GM21619 (cell line): ENCODE data around the gene CHST11.

Experiments
- ATAC-seq: cut with Tn5 transposase; IDR thresholded peaks from one replicate; pipeline ENCODE4 v1.9.1; 2021; ENCODE audit not compliant: unreplicated experiment

Gene CHST11

DNA sequence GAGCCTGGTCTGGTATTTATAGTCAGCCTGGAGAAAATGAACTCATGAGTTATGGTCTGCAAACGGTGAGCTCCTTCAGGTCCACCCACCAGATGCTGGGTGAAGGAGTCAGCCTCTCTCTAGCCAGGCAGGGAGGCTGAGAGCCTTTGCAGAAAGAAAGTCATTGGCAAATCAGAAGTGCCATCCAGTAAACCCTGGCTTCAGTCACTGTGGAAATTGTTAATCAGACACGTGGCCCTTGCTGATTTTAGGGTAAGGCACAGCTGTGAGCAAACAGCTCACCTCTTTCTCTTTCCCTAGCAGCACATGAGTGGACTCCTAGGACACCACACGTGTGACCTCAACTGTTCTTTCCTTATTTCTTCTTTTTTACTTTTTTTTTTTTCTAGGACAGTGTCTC, 44.9 kb downstream of the CHST11 start:
- no peak for ATAC-seq

DNA sequence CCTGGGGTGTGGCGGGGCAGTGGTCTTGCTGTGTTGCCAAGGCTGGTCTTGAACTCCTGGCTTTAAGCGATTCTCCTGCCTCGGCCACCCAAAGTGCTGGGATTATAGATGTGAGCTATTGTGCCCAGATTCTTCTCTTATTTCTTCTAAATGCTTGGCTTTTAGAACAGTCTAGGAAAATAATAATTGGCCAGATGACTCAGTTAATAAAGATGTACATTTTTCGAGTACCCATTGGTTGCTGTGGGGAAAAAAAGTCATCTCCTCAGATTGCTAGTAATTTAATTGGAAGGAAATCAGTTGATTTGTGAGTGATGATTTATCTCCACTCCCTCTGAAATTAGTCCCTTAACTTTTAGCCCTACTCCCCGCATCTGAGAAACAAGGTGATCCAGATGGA, 45.5 kb downstream of the CHST11 start:
- no peak for ATAC-seq

DNA sequence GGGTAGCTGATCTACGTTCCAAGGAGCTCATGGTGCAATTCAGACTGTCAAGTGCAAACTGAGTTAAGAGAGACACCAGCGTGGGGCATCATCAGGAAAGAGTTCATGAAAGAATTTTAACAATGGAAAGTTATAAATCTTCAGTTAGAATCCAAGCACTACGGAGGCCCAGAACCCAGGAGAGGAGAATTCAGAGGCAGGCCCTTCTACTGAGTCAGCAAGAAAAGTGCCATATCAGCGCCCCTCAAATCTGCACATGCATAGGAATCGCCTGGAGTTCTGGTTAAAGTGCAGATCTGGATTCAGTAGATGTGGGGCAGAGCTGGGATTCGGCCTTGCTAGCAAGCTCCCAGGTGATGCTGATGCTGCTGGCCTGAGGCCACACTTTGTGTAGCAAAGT, 45.9 kb downstream of the CHST11 start:
- ATAC-seq, result no peak

DNA sequence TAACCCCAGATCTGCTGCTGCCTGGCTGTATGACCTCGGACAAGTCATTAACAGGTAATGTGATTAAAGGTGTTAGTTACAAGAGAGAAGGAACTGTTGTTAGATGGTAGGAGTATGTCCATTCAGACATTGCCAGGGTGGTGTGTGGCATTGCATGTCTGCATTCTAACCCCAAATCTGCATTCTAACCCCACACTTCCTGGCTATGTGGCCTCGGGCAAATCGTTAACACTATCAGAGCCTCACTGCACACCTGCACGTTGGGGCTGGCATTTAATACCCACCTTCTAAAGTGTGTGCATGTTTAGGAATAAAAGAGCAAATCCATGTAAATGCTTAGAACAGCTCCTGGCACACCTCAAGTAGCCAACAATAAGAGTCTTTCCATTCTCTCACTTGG, 46.4 kb downstream of the CHST11 start:
- no peak for ATAC-seq

DNA sequence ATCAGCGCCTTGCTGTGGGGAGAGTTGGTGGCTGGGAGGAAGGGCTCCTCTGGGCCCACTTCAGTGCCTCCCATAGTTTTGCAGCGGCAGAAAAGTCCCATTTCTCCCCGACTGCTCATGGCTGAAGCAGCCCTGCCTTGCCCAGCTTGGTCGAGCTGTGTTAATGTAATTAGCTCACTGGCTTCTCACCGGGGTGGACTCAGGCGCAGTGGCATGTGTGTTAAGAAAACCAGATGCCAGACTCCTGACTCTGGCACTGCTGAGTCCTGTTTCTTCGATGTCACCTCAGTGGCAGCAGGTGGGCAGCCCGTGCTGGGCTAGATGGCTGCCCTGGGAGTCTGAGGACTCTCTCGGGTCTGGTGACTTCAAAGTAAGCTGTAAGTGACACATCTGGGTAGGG, 47.4 kb downstream of the CHST11 start:
- ATAC-seq, result no peak

DNA sequence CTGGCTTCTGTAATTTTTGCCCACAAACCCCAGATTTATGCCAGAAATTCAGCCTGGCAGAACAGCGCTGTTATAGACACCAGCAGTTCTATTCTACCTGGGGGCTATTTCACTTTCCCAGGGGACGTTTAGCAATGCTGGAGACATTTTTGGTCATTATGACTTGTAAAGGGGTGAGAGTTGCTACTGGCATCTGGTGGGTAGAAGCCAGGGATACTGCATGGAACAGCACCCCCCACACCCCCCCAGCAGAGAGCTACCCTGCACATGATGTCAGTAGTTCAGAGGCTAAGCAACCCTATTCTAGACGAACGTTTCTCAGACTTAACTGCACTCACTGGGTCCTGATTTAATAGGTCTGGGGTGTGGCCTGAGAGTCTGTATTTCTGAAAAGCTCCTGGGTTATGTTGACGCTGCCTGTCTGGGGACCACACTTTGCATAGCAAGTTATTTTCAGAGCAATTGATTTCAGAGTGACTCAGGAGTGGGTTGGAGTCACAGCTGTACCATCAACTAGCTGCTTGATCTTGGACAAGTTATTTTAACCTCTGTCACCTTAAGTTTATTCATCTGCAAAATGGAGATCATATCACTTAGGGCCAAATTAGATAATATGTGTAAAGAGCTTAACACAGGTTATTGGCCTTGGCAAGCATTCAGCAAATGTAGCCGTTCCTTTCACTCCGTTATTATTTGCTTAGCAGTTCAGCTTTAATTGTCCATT, 48.5 kb downstream of the CHST11 start:
- ATAC-seq, result peak; percentile 91

DNA sequence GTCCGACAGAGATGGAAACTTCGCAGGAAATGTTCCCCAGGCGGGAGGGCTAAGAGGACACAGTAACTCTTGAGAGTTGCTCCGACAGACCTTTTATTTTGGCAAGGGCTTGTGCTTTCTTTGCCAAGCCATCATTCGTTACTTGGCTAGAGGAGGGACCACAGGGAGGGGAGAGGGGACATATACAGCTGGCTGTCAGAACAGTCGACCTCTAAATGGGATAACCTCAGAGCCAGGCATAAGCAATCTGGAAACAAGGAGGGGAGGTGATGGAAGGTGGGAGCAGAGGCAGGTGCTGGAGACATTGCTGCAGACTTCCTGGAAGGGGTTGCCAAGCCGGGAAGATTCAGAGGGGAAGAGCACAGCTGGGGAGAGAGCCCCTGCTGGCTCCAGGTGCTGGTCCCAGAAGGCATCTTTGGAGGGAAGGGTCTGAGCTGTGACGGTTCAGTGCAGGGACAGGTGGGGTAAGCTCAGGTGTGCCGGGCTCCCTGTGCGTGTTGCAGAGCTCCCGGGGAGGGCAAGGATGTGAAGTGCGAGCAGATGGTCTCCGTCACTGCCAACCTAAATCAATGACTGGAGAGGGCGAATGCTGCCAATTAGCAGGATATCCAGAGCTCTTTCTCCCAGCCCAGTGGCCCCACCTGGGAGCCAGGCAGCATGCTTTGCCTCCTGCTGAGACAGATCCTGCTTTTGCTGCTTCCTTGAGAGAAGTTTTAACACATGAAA, 50.1 kb downstream of the CHST11 start:
- ATAC-seq, result no peak

DNA sequence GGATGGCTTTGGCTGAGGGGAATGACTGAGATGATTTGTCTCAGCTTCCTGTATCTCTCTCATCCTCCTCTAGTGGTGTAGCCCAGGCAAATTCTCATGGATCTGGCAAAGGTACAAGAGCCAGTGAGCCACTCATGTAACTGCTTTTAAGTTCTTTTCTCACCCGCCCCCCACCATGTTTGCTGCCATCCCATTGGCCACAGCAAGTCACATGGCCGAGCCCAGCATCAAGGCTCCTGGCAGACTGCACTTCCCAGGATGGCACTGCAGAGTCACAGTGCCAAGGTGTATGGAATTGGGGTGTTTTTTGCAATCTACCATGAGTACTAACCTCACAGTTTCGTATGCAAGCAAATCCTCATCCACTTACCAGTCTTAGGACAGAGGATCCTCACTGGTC, 50.9 kb downstream of the CHST11 start:
- ATAC-seq, result no peak

DNA sequence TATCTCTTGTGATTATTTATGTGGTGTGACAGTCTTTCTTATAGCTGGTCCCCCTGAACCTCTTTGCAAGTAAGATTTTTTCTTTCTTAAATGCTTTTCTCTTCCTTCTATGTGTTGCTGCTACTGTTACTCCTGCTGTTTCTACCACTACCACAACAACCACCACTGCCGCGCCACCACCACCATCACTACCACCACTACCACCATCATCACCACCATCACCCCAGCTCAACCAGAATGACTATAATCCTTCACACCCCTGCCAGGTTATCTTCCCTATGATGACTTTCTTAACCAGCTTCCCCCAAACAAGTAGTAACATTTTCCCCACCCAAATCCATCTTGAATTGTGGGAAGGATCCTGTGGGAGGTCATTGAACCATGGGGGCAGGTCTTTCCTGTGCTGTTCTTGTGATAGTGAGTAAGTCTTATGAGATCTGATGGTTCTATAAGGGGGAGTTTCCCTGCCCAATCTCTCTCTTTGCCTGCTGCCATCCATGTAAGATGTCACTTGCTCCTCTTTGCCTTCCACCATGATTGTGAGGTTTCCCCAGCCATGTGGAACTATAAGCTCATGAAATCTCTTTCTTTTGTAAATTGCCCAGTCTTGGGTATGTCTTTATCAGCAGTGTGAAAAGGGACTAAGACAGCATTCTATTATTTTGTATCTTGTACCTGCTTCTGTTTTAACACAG, 52.2 kb downstream of the CHST11 start:
- ATAC-seq, result no peak

DNA sequence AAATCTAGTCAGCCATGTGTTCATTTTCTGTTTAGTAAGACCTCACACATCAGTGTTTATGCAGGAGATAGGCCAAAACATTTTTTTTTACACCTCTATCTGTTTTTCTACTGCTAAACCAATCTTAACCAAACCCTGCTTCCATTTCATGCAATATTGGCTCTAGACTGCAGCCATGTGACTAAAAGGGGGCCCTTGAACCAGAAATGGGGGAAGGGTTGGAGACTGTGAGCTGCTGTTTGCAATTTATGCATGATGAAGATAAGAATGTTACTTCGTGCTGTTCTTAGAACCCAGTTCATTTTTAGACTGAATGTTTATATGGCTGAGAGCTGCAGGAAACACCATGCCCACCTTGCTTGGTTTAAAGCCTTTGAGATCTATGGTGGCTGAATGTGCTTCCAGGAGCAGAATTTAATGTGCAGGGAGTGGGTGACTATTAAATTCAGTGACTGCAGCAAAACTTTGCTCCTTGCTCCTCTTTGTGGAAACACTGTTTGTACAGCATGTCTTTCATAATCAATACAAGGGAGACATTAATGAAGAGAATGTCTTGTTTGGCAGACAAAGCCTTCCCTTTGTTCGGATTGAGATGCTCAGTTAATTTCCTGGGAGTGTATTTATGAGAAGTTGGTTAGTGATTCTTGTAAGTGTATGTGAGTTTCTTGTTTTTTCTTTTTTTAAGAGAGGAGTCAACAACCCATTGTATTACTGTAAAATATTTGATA, 53.6 kb downstream of the CHST11 start:
- ATAC-seq, result no peak

DNA sequence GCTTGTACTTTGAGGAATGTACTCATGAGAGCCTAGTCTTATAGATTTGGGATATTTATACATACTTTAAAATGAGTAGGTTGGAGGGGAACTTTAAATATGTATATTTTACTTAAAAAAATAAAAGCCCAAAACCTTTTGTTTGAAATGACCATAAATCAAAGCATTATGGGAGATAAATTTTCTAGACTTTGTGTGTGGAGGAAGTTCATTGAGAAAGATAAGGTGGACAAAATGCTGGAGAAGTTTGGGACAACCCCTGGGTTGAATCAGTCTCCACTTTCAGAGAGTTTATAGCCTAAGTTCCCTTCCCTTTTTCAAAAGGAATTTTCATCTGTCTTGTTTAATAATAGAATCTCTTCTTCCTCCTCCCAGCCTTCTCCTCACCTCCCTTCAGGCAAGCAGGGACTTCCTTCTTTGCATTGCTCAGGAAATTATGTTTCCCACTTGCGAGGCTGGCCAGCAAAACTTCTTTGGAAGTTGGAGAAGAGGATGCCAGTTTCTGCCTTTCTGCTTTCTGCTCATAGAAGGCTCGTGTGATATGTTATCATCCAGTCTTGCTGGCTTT, 54.2 kb downstream of the CHST11 start:
- no peak for ATAC-seq

DNA sequence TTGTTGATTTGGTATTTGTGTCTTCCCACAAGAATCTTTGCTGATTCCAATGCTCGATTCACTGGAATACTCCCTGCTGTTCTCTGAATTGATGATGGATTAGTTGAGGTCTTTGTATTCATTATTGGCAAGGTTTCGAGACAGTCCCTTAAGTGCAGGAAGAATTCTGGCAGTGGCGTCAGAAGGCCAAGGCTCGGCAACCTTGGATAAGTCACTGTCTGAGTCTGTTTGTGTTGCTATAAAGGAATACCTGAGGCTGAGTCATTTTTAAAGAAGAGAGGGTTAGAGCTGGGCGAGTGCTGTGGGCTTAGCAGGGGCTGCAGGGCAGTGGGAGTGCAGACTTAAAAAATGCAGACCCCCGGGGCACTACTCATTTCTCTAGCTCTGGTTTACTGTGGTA, 56.9 kb downstream of the CHST11 start:
- no peak for ATAC-seq

DNA sequence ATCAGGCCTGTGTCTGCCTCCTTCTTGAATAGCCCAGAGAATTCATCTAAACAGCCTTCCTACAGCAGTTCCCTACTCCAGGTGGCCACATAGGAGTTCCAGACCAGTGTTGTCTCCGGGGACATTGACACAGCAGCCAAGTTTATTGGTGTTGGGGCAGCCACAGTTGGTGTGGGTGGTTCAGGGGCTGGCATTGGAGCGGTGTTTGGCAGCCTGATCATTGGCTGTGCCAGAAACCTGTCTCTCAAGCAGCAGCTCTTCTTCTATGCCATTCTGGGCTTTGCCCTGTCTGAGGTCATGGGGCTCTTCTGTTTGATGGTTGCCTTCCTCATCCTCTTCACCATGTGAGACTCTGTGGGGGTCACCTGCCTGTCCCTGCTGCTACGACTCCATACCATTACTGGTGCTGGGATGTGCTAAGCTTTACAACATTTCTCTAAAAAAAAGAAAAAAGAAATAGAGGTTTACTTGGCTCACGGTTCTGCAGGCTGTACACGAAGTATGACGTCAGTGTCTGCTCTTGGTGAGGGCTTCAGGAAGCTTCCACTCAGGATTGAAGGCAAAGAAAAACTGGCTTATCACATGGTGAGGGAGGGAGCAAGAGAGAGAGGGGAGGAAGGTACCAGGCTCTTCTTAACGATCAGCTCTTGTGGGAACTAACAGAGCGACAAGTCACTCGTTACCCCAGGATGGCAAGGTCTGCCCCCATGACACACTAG, 57.5 kb downstream of the CHST11 start:
- no peak for ATAC-seq

DNA sequence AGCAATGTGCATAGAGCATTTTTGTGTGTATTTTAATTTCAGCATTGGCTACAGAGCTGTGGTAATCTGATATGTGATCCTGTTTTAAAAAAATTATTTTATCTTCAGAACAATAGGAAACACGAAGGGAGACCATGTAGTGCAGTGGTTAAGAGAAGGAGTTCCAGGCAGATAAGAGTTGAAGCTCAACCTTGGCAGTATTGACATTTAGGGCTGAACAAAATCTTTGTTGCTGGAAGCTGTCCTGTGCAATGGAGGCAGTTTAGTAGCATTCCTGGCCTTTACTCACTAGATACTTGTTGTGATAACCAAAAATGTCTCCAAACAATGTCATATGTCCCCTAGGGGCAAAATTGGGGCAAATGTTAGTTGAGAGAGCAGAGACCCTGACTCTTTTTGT, 59.2 kb downstream of the CHST11 start:
- ATAC-seq, result no peak

DNA sequence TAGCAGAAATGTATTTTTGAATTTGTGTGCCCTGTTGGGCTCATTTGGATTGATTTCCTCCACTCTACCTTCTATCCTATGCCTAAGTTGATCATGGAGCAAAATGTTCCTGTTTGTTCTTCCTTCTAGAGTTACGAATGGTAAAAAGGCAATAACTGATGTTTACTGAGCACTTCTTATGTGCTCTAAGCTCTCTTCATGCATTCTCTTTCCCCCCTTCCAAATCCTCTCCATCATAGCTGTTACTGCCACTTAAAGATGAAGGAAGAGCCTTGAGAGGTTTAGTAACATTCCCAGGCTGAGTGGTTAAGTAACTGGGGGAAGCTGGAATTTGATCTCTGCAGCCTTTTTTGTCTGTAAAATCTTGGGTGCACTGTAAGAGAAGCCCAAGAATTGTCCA, 60.1 kb downstream of the CHST11 start:
- no peak for ATAC-seq

DNA sequence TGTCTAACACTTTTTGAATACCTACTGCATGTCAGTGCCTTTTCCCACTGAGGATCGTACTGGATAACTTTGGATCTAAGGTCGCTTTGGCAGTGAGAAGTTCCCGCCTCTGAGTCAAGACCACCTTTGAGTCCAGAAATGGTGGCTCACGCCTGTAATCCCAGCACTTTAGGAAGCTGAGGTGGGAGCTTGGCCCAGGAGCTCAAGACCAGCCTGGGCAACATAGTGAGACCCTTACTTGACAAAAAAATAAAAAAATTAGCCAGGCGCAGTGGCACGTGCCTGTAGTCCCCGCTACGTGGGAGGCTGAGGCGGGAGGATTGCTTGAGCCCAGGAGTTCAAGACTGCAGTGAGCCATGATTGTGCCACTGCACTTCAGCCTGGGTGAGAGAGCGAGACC, 61.1 kb downstream of the CHST11 start:
- no peak for ATAC-seq

DNA sequence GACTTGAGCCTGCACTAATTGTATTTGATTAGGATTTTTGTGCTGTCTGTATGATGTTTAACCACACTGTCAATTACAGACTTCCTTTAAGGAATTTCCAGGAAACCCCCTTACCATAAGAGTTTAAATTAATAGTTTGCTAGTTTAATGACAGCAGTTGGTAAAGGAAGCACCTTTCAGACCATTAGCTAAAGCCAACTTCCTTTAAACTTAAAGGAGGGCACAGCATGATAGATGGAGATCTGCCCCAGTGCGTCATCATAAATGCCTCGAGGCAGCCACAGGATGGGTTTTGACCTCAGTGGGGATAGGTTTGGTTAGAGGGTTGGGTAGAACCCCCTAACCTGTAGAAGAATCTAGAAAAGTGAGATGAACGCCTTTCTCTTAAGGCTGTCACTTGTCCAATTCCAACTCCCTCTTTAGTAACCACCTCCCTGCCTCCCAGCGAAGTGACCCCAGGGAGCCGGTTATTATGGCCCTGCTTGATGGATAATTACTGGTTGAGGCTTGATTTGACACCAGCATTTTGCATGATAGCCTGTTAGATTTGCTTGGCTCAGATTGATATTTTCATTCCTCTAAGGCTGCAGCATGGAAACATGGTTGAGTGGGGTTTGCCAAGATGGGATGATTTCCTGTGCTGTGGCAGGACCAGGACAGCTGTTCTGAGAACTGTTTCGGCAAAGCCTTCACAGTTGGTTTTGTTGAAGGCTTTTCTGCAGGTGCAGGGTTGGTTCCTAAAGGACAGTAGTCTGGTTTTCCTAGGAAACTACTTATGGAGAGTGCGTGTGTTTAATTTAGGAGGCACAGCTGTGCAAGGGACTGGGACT, 62.7 kb downstream of the CHST11 start:
- no peak for ATAC-seq

DNA sequence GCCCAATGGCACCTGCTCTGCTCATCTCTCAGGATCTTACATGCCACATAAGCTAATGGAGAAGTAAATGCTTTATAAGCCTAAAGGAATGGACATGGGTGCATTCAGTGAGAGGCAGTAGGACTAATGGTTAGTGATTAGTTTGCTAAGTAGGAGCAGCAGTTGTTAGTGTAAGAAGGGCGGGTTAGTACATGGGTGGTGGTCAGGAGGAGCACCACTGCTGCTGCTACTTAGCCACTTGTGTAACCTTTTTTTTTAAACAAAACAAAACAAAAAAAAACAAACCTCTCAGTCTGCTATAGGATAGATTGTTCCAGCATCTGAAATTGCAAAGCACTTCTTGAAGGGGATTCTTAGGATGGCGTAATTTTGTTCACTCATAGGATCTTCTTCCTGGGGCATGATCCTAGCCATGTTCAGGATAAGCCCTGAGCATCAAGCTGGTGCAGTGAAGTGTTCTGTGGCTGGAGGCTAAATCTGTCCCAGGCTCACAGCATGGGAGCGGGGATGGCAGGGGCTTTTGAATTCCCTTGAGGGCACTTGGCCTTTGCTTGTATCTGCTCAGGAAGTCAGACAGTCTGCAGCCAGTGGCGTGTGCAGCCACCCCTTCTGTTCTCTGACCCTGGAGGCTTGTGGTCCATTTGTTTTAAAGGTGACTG, 63.6 kb downstream of the CHST11 start:
- peak; percentile 83 for ATAC-seq

DNA sequence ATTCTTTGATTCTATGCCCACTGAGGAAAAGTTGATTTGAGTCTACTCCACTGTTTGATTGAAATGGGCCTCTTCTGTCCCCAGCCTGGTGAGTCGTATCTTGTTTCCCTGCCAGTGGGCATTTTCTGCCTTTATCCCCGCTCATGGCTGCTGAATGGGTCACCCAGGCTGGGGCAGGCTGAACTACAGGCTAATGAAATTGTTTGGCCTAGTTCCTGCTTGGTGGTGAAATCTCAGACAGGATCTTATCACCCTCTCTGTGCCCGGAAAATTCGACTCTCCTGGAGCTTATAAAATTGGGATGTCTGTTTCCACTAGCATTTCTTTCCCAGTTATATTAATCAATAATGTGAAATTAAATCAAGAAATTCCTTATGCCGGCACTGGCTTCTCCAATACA, 65.0 kb downstream of the CHST11 start:
- no peak for ATAC-seq
